ENCODE data around the gene KCNMB3. TPM values are rescaled to one million over a fixed set of nuclear protein-coding genes. Genes with fewer than 3 reads are reported as not detected.

Gene KCNMB3
- total and polyA plus RNA-seq, 2 of the 8 experiments (the other 6 are each of a cell fraction or from before 2014, with no cell fraction given): 1.7 to 2.0 TPM

- Histone ChIP-seq H2BK5ac (ENCODE audit: low read depth, low read length) (no peak overlapping the region), H2BK20ac (ENCODE audit: low read length) (no peak overlapping the region), H3K23me2 (ENCODE audit: low read depth, low read length) (no peaks in the 10 kb centered on the region), H3K23ac (ENCODE audit: insufficient read length) (no peak overlapping the region), H2AFZ (ENCODE audit: low read length) (peak overlapping the region; percentile 32; the same call in 1 of the 2 replicates), H3K4me3 (ENCODE audit: extremely low read depth in 1 of 4, insufficient read depth in 2 of 4, low read depth in 3 of 4, low read length in 4 of 4) (no peak overlapping the region), H3K9me3 (ENCODE audit: insufficient read depth in 2 of 2, low read depth in 1 of 2, low read length in 1 of 2) (peaks cover 0 to 9% of the 10 kb centered on the region in 2 experiments; a peak in 1 of 4 replicates), H3K4me2 (ENCODE audit: insufficient read depth in 1 of 2, low read depth in 2 of 2, low read length in 2 of 2) (no peak overlapping the region), H3K18ac (ENCODE audit: extremely low read depth, low read length) (no peak overlapping the region), H3K79me1 (ENCODE audit: low read depth, low read length) (no peaks in the 10 kb centered on the region), H3K79me2 (ENCODE audit: control insufficient read depth in 1 of 2, insufficient read depth in 2 of 2, low read length in 2 of 2) (no peaks in the 10 kb centered on the region), H2BK15ac (ENCODE audit: low read length) (no peak overlapping the region), H4K20me1 (replicated peaks in 1 of 2; ENCODE audit: control insufficient read depth in 1 of 2, insufficient read depth in 2 of 2, low read length in 2 of 2) (no peaks in the 10 kb centered on the region), H4K5ac (ENCODE audit: insufficient read length, low read depth, low read length) (no peak overlapping the region), H3K27me3 (replicated peaks in 1 of 4; ENCODE audit: control insufficient read depth in 3 of 4, extremely low read depth in 1 of 4, insufficient read depth in 3 of 4, low read length in 3 of 4) (no peaks in the 10 kb centered on the region), H3K4ac (replicated peaks; ENCODE audit: insufficient read length, low read depth, low read length) (no peak overlapping the region), H2BK12ac (ENCODE audit: low read depth, low read length) (no peak overlapping the region), H3K4me1 (replicated peaks in 1 of 4; ENCODE audit: control insufficient read depth in 3 of 4, insufficient read depth in 4 of 4, low read length in 3 of 4) (peaks cover 0 to 2% (median 0%) of the 10 kb centered on the region in 4 experiments; a peak in 1 of 7 replicates), H2BK120ac (replicated peaks; ENCODE audit: low read depth, low read length) (no peak overlapping the region), H3K27ac (ENCODE audit: low read depth, low read length) (no peak overlapping the region), H2AK5ac (ENCODE audit: low read depth, low read length) (no peak overlapping the region), H4K91ac (replicated peaks; ENCODE audit: insufficient read length, low read length) (no peak overlapping the region), H3K9ac (replicated peaks in 1 of 4; ENCODE audit: extremely low read depth in 1 of 4, low read depth in 3 of 4, low read length in 3 of 4) (no peak overlapping the region), H3K56ac (replicated peaks; ENCODE audit: insufficient read length, low read depth, low read length) (no peak overlapping the region), H3K36me3 (ENCODE audit: control insufficient read depth in 2 of 4, insufficient read depth in 4 of 4, low read length in 3 of 4) (no peaks in the 10 kb centered on the region), H3K14ac (ENCODE audit: insufficient read length) (no peak overlapping the region), H4K8ac (ENCODE audit: extremely low read depth, insufficient read depth, low read length) (no peak overlapping the region)
- TF ChIP-seq, protein P1, sequence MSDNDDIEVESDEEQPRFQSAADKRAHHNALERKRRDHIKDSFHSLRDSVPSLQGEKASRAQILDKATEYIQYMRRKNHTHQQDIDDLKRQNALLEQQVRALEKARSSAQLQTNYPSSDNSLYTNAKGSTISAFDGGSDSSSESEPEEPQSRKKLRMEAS (IDR thresholded peaks at IDR 0.05): 0 out of 2 replicates have a peak, but pooled peaks have one; percentile 10
- no peak for TF ChIP-seq EP300 (IDR thresholded peaks at IDR 0.05; ENCODE audit: borderline replicate concordance in 1 of 2, low read depth in 2 of 2, low read length in 2 of 2)
- WGBS, 2 experiments (ENCODE audit: extremely low coverage in 1 of 2, insufficient coverage in 1 of 2, insufficient read length in 1 of 2, insufficient replicate concordance in 2 of 2, low coverage in 1 of 2, low lambda C conversion rate in 2 of 2, missing lambda C conversion rate in 1 of 2): 90% methylated on average over 20 of the region's 21 CpGs; no CpG with 5 or more reads in 1 of the 2 experiments
- DNase-seq (ENCODE audit: low read depth in 1 of 2, low spot score in 2 of 2): no peak
- POLR2A ChIA-PET (ENCODE audit: partially characterized antibody): interaction anchor here (1.5 kb wide), 1 partner anchor 11 kb away, joined by 3 read pairs; no protein-coding TSS in a partner anchor
- CTCF ChIA-PET (ENCODE audit: partially characterized antibody): interaction anchor here (1.2 kb wide), 1 partner anchor 43 kb away, joined by 3 read pairs; no protein-coding TSS in a partner anchor
- no peak for FAIRE-seq
These were observed 15.8 kb upstream of the KCNMB3 start for GRCh38 chr3:179266701-179267211.
